ENCODE measurements around the gene IRX3.

IRX3 gene

GRCh38 chr16:54316095-54316889 is 29.7 kb upstream of the IRX3 start:
- TF ChIP-seq POLR2A (IDR thresholded peaks at IDR 0.05; ENCODE audit: low read depth, low read length) (no peak), POLR2AphosphoS5 (IDR thresholded peaks at IDR 0.05; ENCODE audit: low read depth, low read length) (no peak), TAF1 (IDR thresholded peaks at IDR 0.05; ENCODE audit: borderline replicate concordance, low read depth, low read length) (no peak)
- DNase-seq (ENCODE audit: insufficient read length) (no peak), FAIRE-seq (no peak)

DNA sequence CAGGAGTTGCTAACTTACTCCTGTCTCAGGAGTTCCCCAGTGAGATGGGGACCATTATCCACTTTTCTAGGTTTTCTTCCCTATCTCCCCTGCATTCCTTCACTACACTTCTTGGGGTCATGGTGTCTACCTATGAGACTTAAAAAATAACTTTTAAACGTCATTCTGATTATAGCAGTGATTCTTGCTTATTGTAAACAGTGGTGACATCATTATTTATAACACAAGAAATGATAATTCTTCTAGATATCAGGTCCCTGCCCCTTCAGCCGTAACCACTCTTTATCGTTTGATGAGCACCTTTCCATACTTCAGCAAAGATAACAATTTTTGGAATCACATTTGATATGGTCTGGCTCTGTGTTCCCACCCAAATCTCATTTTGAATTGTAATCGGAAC is 27.2 kb upstream of the IRX3 start:
- TF ChIP-seq POLR2AphosphoS5 (IDR thresholded peaks at IDR 0.05; ENCODE audit: low read depth, low read length) (no peak), TAF1 (IDR thresholded peaks at IDR 0.05; ENCODE audit: borderline replicate concordance, low read depth, low read length) (no peak), POLR2A (IDR thresholded peaks at IDR 0.05; ENCODE audit: low read depth, low read length) (no peak)
- no peak for FAIRE-seq
- DNase-seq (ENCODE audit: insufficient read length): no peak

DNA sequence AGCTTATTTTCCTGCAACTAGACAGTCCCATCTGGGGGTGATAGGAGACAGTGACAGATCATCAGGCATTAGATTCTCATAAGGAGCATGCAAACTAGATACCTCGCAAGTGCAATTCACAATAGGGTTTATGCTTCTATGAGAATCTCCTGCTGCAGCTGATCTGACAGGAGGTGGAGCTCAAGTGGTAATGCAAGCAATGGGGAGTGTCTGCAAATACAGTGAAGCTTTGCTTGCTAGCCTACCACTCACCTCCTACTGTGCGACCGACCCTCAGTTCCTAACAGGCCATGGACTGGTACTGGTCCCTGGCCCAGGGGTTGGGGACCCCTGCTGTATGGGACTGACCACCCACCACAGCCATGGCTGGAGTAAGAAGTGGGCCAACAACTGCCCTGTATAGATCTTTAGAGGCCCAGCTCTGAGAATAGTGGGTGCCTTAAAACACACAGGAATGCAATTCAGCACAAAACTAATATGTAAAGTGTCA is 26.0 kb upstream of the IRX3 start:
- FAIRE-seq (no peak), DNase-seq (ENCODE audit: insufficient read length) (no peak)
- no peak for TF ChIP-seq POLR2A (IDR thresholded peaks at IDR 0.05; ENCODE audit: low read depth, low read length)
- no peak for TF ChIP-seq POLR2AphosphoS5 (IDR thresholded peaks at IDR 0.05; ENCODE audit: low read depth, low read length)
- TF ChIP-seq TAF1 (IDR thresholded peaks at IDR 0.05; ENCODE audit: borderline replicate concordance, low read depth, low read length): no peak

DNA sequence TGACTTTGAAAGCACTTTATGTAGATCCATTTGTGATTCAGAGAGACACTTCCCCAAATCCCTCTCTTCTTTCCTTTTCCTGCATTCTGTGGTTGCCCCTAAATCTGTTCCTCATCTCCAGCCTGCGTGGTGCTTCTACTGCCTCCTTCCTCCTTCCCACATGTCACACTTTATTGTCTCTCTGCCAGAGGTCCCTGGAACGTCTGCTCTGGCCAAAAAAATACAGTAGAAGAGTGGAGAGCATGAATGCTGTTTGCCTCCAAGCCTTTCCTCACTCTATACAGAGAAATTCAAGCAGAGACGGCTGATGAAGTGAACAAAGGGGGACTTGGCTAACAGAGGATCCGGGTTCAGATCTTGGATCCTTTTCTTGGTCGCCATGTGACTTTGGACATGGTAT is 22.8 kb upstream of the IRX3 start:
- DNase-seq (ENCODE audit: insufficient read length) (no peak), FAIRE-seq (no peak)
- no peak for TF ChIP-seq POLR2A (IDR thresholded peaks at IDR 0.05; ENCODE audit: low read depth, low read length)
- no peak for TF ChIP-seq POLR2AphosphoS5 (IDR thresholded peaks at IDR 0.05; ENCODE audit: low read depth, low read length)
- no peak for TF ChIP-seq TAF1 (IDR thresholded peaks at IDR 0.05; ENCODE audit: borderline replicate concordance, low read depth, low read length)

GRCh38 chr16:54305080-54305479 is 18.5 kb upstream of the IRX3 start:
- TF ChIP-seq TAF1 (IDR thresholded peaks at IDR 0.05; ENCODE audit: borderline replicate concordance, low read depth, low read length) (no peak), POLR2A (IDR thresholded peaks at IDR 0.05; ENCODE audit: low read depth, low read length) (no peak), POLR2AphosphoS5 (IDR thresholded peaks at IDR 0.05; ENCODE audit: low read depth, low read length) (no peak)
- FAIRE-seq (no peak), DNase-seq (ENCODE audit: insufficient read length) (no peak)

DNA sequence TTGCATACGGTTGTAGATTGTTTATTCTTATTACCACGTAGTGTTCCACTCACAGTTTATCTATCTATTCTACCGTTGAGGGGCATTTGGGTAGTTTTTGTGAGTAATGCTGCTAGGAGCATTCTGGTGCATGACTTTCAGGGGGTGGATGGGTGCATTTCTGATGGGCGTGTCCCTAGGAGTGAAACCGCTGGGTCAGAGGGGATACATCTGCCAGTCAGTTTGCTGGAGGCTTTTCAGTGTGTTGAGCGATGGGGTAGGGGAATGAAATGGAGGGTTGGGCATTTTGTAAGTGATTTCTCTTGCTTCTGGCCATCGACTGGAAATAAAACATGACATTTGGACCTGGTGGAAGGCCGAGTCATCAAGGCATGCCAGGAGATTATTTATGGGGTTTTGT is 17.0 kb upstream of the IRX3 start:
- TF ChIP-seq POLR2A (IDR thresholded peaks at IDR 0.05; ENCODE audit: low read depth, low read length) (no peak), POLR2AphosphoS5 (IDR thresholded peaks at IDR 0.05; ENCODE audit: low read depth, low read length) (no peak), TAF1 (IDR thresholded peaks at IDR 0.05; ENCODE audit: borderline replicate concordance, low read depth, low read length) (no peak)
- DNase-seq (ENCODE audit: insufficient read length) (no peak), FAIRE-seq (no peak)

DNA sequence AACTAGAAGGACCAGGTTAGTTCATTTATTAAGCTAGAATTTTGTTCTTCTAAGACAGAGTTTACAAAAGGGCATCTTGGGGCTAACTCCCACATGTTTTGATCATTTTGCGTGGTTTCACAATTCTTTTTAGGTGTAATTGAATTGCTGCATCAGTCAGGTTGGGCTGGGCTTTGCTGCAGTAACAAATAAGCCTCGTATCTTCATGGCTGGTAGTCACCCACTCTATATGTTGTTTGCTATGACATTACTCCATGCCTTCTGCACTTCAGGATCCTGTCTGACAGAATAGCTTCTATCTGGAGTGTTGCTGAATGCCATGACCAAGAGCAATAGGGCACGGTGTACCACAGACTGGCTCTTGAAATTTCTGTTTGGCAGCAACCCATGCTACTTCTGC is 10.6 kb upstream of the IRX3 start:
- TF ChIP-seq TAF1 (IDR thresholded peaks at IDR 0.05; ENCODE audit: borderline replicate concordance, low read depth, low read length) (no peak), POLR2A (IDR thresholded peaks at IDR 0.05; ENCODE audit: low read depth, low read length) (no peak), POLR2AphosphoS5 (IDR thresholded peaks at IDR 0.05; ENCODE audit: low read depth, low read length) (no peak)
- FAIRE-seq (no peak), DNase-seq (ENCODE audit: insufficient read length) (no peak)

GRCh38 chr16:54296543-54296942 is 10.0 kb upstream of the IRX3 start:
- no peak for FAIRE-seq
- TF ChIP-seq TAF1 (IDR thresholded peaks at IDR 0.05; ENCODE audit: borderline replicate concordance, low read depth, low read length) (no peak), POLR2A (IDR thresholded peaks at IDR 0.05; ENCODE audit: low read depth, low read length) (no peak), POLR2AphosphoS5 (IDR thresholded peaks at IDR 0.05; ENCODE audit: low read depth, low read length) (no peak)
- no peak for DNase-seq (ENCODE audit: insufficient read length)

DNA sequence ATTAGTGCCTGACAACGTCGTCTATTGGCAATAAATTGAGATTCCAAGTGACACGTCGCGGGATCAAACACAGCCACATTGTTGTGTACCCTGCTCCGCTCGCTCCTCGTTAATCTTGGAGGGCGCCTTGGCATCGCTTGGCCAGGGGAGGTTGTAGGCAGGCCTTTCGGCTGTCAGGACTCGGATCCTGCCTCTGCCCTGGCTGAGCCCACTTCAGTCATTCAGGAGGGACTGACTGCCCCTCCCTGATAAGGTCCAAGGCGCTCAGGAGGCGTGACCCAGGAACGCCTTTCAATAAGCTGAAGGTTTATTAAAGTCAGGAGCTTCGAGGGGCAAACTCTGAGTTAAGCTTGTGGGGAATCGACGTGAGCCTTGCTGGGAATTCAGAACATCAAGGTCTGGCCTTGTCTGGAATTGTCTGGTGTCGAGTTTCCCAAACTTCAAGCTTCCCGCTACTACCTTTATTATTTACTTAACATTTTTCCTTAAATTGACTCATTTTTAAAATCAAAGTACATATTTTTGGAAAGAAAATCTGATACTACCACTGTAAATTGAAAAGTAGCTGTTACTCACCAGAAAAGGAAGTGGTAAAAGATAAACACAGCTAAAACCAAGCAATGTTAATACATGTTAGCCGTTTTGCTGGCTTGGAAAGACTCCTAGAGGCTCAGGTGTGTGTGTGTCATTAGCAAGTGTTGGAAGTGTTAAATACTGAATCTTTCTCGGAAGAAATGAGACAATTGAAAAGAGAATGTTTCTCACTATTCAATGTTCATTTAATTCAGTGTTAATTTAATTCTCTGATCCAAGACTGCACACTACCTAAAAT is 5.3 kb upstream of the IRX3 start:
- FAIRE-seq: no peak
- TF ChIP-seq TAF1 (IDR thresholded peaks at IDR 0.05; ENCODE audit: borderline replicate concordance, low read depth, low read length): no peak
- no peak for TF ChIP-seq POLR2AphosphoS5 (IDR thresholded peaks at IDR 0.05; ENCODE audit: low read depth, low read length)
- TF ChIP-seq POLR2A (IDR thresholded peaks at IDR 0.05; ENCODE audit: low read depth, low read length): no peak
- DNase-seq (ENCODE audit: insufficient read length): no peak

- no peak for FAIRE-seq
Measured at GRCh38 chr16:54290833-54291655, 4.5 kb upstream of the IRX3 start.

More at GRCh38 chr16:54290833-54291655, 4.5 kb upstream of the IRX3 start:
- DNase-seq (ENCODE audit: insufficient read length): no peak
- no peak for TF ChIP-seq POLR2AphosphoS5 (IDR thresholded peaks at IDR 0.05; ENCODE audit: low read depth, low read length)
- TF ChIP-seq POLR2A (IDR thresholded peaks at IDR 0.05; ENCODE audit: low read depth, low read length): no peak
- no peak for TF ChIP-seq TAF1 (IDR thresholded peaks at IDR 0.05; ENCODE audit: borderline replicate concordance, low read depth, low read length)
